Fibroblast of lung (primary cell): Measurements from ENCODE around the gene HES7.

Source experiments
- EZH2 ChIP-seq: IDR thresholded peaks from 2 replicates; pipeline ENCODE4 v1.5.1; 2012; ENCODE audit warnings: low read length, control low read depth, mild to moderate bottlenecking; ENCODE audit errors: missing control alignments
- TF ChIP-seq, protein P1 (sequence below), 2 donors: IDR thresholded peaks in 1 of 2; conservative IDR thresholded peaks in 1 of 2; 1 replicate in 1 of 2; 2 replicates in 1 of 2; pipeline ENCODE4 v1.5.1; 2011 to 2012; ENCODE audit warnings: low read length in 2 of 2, control low read depth in 1 of 2, inconsistent platforms in 1 of 2, low read depth in 1 of 2, mild to moderate bottlenecking in 1 of 2

GRCh38 chr17:8159459-8160223, 35.7 kb upstream of the HES7 start:
- TF ChIP-seq, protein P1, sequence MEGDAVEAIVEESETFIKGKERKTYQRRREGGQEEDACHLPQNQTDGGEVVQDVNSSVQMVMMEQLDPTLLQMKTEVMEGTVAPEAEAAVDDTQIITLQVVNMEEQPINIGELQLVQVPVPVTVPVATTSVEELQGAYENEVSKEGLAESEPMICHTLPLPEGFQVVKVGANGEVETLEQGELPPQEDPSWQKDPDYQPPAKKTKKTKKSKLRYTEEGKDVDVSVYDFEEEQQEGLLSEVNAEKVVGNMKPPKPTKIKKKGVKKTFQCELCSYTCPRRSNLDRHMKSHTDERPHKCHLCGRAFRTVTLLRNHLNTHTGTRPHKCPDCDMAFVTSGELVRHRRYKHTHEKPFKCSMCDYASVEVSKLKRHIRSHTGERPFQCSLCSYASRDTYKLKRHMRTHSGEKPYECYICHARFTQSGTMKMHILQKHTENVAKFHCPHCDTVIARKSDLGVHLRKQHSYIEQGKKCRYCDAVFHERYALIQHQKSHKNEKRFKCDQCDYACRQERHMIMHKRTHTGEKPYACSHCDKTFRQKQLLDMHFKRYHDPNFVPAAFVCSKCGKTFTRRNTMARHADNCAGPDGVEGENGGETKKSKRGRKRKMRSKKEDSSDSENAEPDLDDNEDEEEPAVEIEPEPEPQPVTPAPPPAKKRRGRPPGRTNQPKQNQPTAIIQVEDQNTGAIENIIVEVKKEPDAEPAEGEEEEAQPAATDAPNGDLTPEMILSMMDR (conservative IDR thresholded peaks at IDR 0.05 in 1 of 2, IDR thresholded peaks at IDR 0.05 in 1 of 2; ENCODE audit: low read depth in 1 of 2, low read length in 2 of 2): no peak
- TF ChIP-seq EZH2: no peak
